Measurements from ENCODE around the gene NELL2.
A peak's percentile ranks its signal among the peaks of the same experiment; 100 is the strongest.
"Not testable (repeated sequence)": the region's sequence is repeated elsewhere in the genome, so short reads cannot be mapped to it uniquely, and the experiment has no call there.

The NELL2 gene

GRCh38 chr12:44774815-44775411, 101.2 kb downstream of the NELL2 start:
- peak; percentile 67 for DNase-seq

GRCh38 chr12:44771485-44772021, 104.6 kb downstream of the NELL2 start:
- DNase-seq = no peak

- no peak for DNase-seq
These were observed 110.3 kb downstream of the NELL2 start for GRCh38 chr12:44765796-44766195.

GRCh38 chr12:44763021-44763420, 113.1 kb downstream of the NELL2 start:
- no peak for DNase-seq

- DNase-seq = no peak
These were observed 116.8 kb downstream of the NELL2 start for GRCh38 chr12:44759289-44759688.

GRCh38 chr12:44750468-44750867, 125.6 kb downstream of the NELL2 start:
- DNase-seq = no peak

GRCh38 chr12:44749566-44749965, 126.5 kb downstream of the NELL2 start:
- DNase-seq = no peak

GRCh38 chr12:44748950-44749468, 127.1 kb downstream of the NELL2 start:
- no peak for DNase-seq

GRCh38 chr12:44741292-44741980, 134.7 kb downstream of the NELL2 start:
- not testable (repeated sequence) for DNase-seq

GRCh38 chr12:44738051-44738450, 138.1 kb downstream of the NELL2 start:
- DNase-seq = no peak

- DNase-seq = no peak
These were observed 147.5 kb downstream of the NELL2 start for GRCh38 chr12:44728566-44728965.

GRCh38 chr12:44720265-44720664, 155.8 kb downstream of the NELL2 start:
- DNase-seq = no peak

GRCh38 chr12:44717612-44718011, 158.5 kb downstream of the NELL2 start:
- no peak for DNase-seq

GRCh38 chr12:44716711-44717110, 159.4 kb downstream of the NELL2 start:
- DNase-seq = no peak

GRCh38 chr12:44711736-44712135, 164.4 kb downstream of the NELL2 start:
- DNase-seq = no peak

GRCh38 chr12:44709166-44709565, 166.9 kb downstream of the NELL2 start:
- no peak for DNase-seq

GRCh38 chr12:44708218-44708617, 167.9 kb downstream of the NELL2 start:
- no peak for DNase-seq

- no peak for DNase-seq
These were observed 172.8 kb downstream of the NELL2 start for GRCh38 chr12:44703182-44703910.

GRCh38 chr12:44697511-44697910, 178.6 kb downstream of the NELL2 start:
- DNase-seq = no peak

- DNase-seq = no peak
These were observed 179.6 kb downstream of the NELL2 start for GRCh38 chr12:44696542-44696941.

GRCh38 chr12:44694017-44694416, 182.1 kb downstream of the NELL2 start:
- DNase-seq = no peak

GRCh38 chr12:44689587-44689986, 186.5 kb downstream of the NELL2 start:
- DNase-seq = no peak

- DNase-seq = not testable (repeated sequence)
These were observed 189.2 kb downstream of the NELL2 start for GRCh38 chr12:44686821-44687432.
